IMR-90 (cell line): Measurements from ENCODE around the gene MEPE. TPM values are rescaled to one million over a fixed set of nuclear protein-coding genes. Genes with fewer than 3 reads are reported as not detected.

Source experiments
- ATAC-seq: fragments of 200-7000 bp; cut with Tn5 transposase; 2 replicates; pipeline ENCODE4 v1.9.1; 2020; ENCODE audit warnings: low read depth, mild to moderate bottlenecking, moderate library complexity
- BruUV-seq: library from RNA; stranded (reverse); fragments of 400-500 nt; replicated peaks from 2 replicates; lab custom pipeline; 2021; lab: Mats Ljungman, UMichigan
- CTCF ChIA-PET: fragments of 300-600 bp; formaldehyde crosslinking; extraction: SDS; loops from one replicate; lab custom pipeline; 2021; ENCODE audit warnings: antibody characterized with exemption; lab: Yijun Ruan, JAX
- POLR2A ChIA-PET: fragments of 300-600 bp; sonication (Branson Sonifier 250); formaldehyde crosslinking; loops from one replicate; lab custom pipeline; 2022; ENCODE audit warnings: antibody characterized with exemption; ENCODE audit not compliant: unreplicated experiment; lab: Charles Lee
- DNase-seq: peaks from one replicate; pipeline ENCODE4 v3.0.0; 2013
- H2AFZ ChIP-seq: replicated peaks from 2 replicates; pipeline ENCODE3; 2013; ENCODE audit warnings: low read length, mild to moderate bottlenecking; ENCODE audit not compliant: poor library complexity
- H2AK5ac ChIP-seq: 2 replicates; pipeline ENCODE4 v1.6.1; 2013; ENCODE audit warnings: low read depth, low read length, inconsistent platforms
- H2AK9ac ChIP-seq: replicated peaks from 2 replicates; pipeline ENCODE3; 2013; ENCODE audit warnings: mild to moderate bottlenecking, low read depth, low read length, moderate library complexity; ENCODE audit not compliant: poor library complexity
- H2BK120ac ChIP-seq: 2 replicates; pipeline ENCODE4 v1.6.1; 2013; ENCODE audit warnings: low read depth, low read length, inconsistent platforms
- H2BK15ac ChIP-seq: 3 replicates; pipeline ENCODE4 v1.6.1; 2013; ENCODE audit warnings: low read depth, low read length, inconsistent platforms
- H2BK20ac ChIP-seq: 2 replicates; pipeline ENCODE4 v1.6.1; 2013; ENCODE audit warnings: low read depth, mild to moderate bottlenecking, inconsistent platforms, low read length, moderate library complexity
- H2BK5ac ChIP-seq: 2 replicates; pipeline ENCODE4 v1.6.1; 2013; ENCODE audit warnings: mild to moderate bottlenecking, low read depth, low read length, inconsistent platforms; ENCODE audit not compliant: poor library complexity, severe bottlenecking
- H3K14ac ChIP-seq: replicated peaks from 2 replicates; pipeline ENCODE4 v1.6.1; 2013; ENCODE audit warnings: low read depth, low read length, inconsistent platforms
- H3K18ac ChIP-seq: 2 replicates; pipeline ENCODE4 v1.6.1; 2013; ENCODE audit warnings: low read depth, low read length, control low read depth
- H3K23ac ChIP-seq: 2 replicates; pipeline ENCODE4 v1.6.1; 2013; ENCODE audit warnings: low read depth, low read length, inconsistent platforms
- H3K27ac ChIP-seq: 2 replicates; pipeline ENCODE4 v1.5.1; 2013; ENCODE audit warnings: mild to moderate bottlenecking, control low read depth, low read length; ENCODE audit not compliant: insufficient read depth
- H3K27me3 ChIP-seq: 2 replicates; pipeline ENCODE4 v1.6.1; 2013; ENCODE audit warnings: low read length; ENCODE audit not compliant: control insufficient read depth, insufficient read depth
- H3K36me3 ChIP-seq: 2 replicates; pipeline ENCODE4 v1.6.1; 2013; ENCODE audit warnings: low read length, mixed read lengths; ENCODE audit not compliant: control insufficient read depth, insufficient read depth
- H3K4ac ChIP-seq: 2 replicates; pipeline ENCODE4 v1.6.1; 2013; ENCODE audit warnings: low read depth, low read length, inconsistent platforms
- H3K4me1 ChIP-seq: 2 replicates; pipeline ENCODE4 v1.6.1; 2013; ENCODE audit warnings: low read length, mixed read lengths; ENCODE audit not compliant: control insufficient read depth, insufficient read depth
- H3K4me2 ChIP-seq: 2 replicates; pipeline ENCODE4 v1.6.1; 2013; ENCODE audit warnings: low read depth, mild to moderate bottlenecking, control low read depth, low read length, moderate library complexity
- H3K4me3 ChIP-seq: 2 replicates; pipeline ENCODE4 v1.5.1; 2013; ENCODE audit warnings: low read depth, mild to moderate bottlenecking, control low read depth, low read length, moderate library complexity; ENCODE audit not compliant: insufficient read depth
- H3K56ac ChIP-seq: 2 replicates; pipeline ENCODE4 v1.6.1; 2013; ENCODE audit warnings: low read length, inconsistent platforms; ENCODE audit not compliant: insufficient read depth; ENCODE audit errors: extremely low read depth
- H3K79me1 ChIP-seq, 2 experiments: 2 replicates each; pipeline ENCODE4 v1.6.1; 2013; ENCODE audit warnings: low read length in 2 of 2, inconsistent platforms in 1 of 2, low read depth in 1 of 2
- H3K9ac ChIP-seq: 2 replicates; pipeline ENCODE4 v1.6.1; 2013; ENCODE audit warnings: low read depth, low read length, control low read depth
- H3K9me1 ChIP-seq: 2 replicates; pipeline ENCODE4 v1.6.1; 2013; ENCODE audit warnings: low read length, inconsistent platforms; ENCODE audit not compliant: insufficient read depth
- H3K9me3 ChIP-seq: 2 replicates; pipeline ENCODE4 v1.6.1; 2013; ENCODE audit warnings: low read length; ENCODE audit not compliant: control insufficient read depth, insufficient read depth
- H4K20me1 ChIP-seq: 2 replicates; pipeline ENCODE4 v1.6.1; 2013; ENCODE audit warnings: low read length, inconsistent platforms; ENCODE audit not compliant: insufficient read depth
- H4K5ac ChIP-seq: 2 replicates; pipeline ENCODE4 v1.6.1; 2013; ENCODE audit warnings: mild to moderate bottlenecking, low read depth, low read length, control low read depth
- H4K8ac ChIP-seq, 2 experiments: 2 replicates each; pipeline ENCODE4 v1.6.1; 2013; ENCODE audit warnings: low read depth in 2 of 2, low read length in 2 of 2, control low read depth in 1 of 2, inconsistent platforms in 1 of 2
- H4K91ac ChIP-seq: 2 replicates; pipeline ENCODE4 v1.6.1; 2013; ENCODE audit warnings: low read depth, low read length, inconsistent platforms; ENCODE audit not compliant: insufficient read depth
- BHLHE40 ChIP-seq: fragments of 150-350 bp; IDR thresholded peaks from 2 replicates; pipeline ENCODE4 v1.6.1; 2016; ENCODE audit warnings: mild to moderate bottlenecking, low read depth, low read length
- CEBPB ChIP-seq: IDR thresholded peaks from 2 replicates; pipeline ENCODE4 v1.6.1; 2012; ENCODE audit warnings: low read depth, low read length, improper control_type of control experiment
- CHD1 ChIP-seq: IDR thresholded peaks from 2 replicates; pipeline ENCODE4 v1.6.1; 2012; ENCODE audit warnings: low read depth, low read length, improper control_type of control experiment
- CTCF ChIP-seq: conservative IDR thresholded peaks from 2 replicates; pipeline ENCODE4 v1.5.1; 2012; ENCODE audit warnings: mild to moderate bottlenecking, low read depth, low read length, improper control_type of control experiment
- ELK1 ChIP-seq: fragments of 150-350 bp; IDR thresholded peaks from 2 replicates; pipeline ENCODE4 v1.6.1; 2016; ENCODE audit warnings: low read depth, mild to moderate bottlenecking, low read length, moderate library complexity, borderline replicate concordance
- FOS ChIP-seq: fragments of 150-350 bp; IDR thresholded peaks from 2 replicates; pipeline ENCODE4 v1.6.1; 2016; ENCODE audit warnings: low read depth, low read length
- MAFK ChIP-seq: IDR thresholded peaks from 2 replicates; pipeline ENCODE4 v1.6.1; 2012; ENCODE audit warnings: low read depth, low read length, improper control_type of control experiment
- MAZ ChIP-seq: IDR thresholded peaks from 2 replicates; pipeline ENCODE4 v1.6.1; 2012; ENCODE audit warnings: low read depth, mild to moderate bottlenecking, low read length, improper control_type of control experiment, moderate library complexity, borderline replicate concordance
- MXI1 ChIP-seq: IDR thresholded peaks from 2 replicates; pipeline ENCODE4 v1.6.1; 2012; ENCODE audit warnings: low read depth, mild to moderate bottlenecking, low read length, moderate library complexity, borderline replicate concordance
- POLR2A ChIP-seq: IDR thresholded peaks from 2 replicates; pipeline ENCODE4 v1.6.1; 2012; ENCODE audit warnings: mild to moderate bottlenecking, low read depth, low read length
- RAD21 ChIP-seq: IDR thresholded peaks from 2 replicates; pipeline ENCODE4 v1.6.1; 2012; ENCODE audit warnings: low read length, improper control_type of control experiment
- RCOR1 ChIP-seq: IDR thresholded peaks from 2 replicates; pipeline ENCODE4 v1.6.1; 2012; ENCODE audit warnings: mild to moderate bottlenecking, low read length, improper control_type of control experiment; ENCODE audit not compliant: insufficient replicate concordance
- RFX5 ChIP-seq: IDR thresholded peaks from 2 replicates; pipeline ENCODE4 v1.8.0; 2012; ENCODE audit warnings: low read depth, mild to moderate bottlenecking, low read length, moderate library complexity
- SMC3 ChIP-seq: fragments of 150-350 bp; IDR thresholded peaks from 2 replicates; pipeline ENCODE4 v1.6.1; 2016; ENCODE audit warnings: low read depth, mild to moderate bottlenecking, antibody characterized with exemption, low read length, moderate library complexity
- USF2 ChIP-seq: fragments of 150-350 bp; IDR thresholded peaks from 2 replicates; pipeline ENCODE4 v1.6.1; 2017; ENCODE audit warnings: mild to moderate bottlenecking, antibody characterized with exemption, low read length, low read depth
- WGBS, 2 experiments: methylation state at CpG; one replicate each; pipeline versions ENCODE4 v1.1.5 to v1.1.7; 2013; ENCODE audit warnings: missing lambda C conversion rate in 2 of 2; ENCODE audit not compliant: insufficient read length in 1 of 2; ENCODE audit errors: extremely low coverage in 2 of 2; 5-methylcytosine and 5-hydroxymethylcytosine counted together
- dilution Hi-C: fragments of 300-500 bp; cut with HindIII; formaldehyde crosslinking; loops from one replicate; pipeline ENCODE4 v1.14.3; 2018; ENCODE audit warnings: low sequenced_read_pairs; ENCODE audit not compliant: unreplicated experiment
- in situ Hi-C: fragments of 300-500 bp; cut with MboI; formaldehyde crosslinking; loops from 3 replicates; pipeline ENCODE4 v1.14.3; 2019; ENCODE audit warnings: low sequenced_read_pairs, inconsistent platforms, mixed read lengths
- intact Hi-C: fragments of 100-400 bp; cut with micrococcal nuclease; formaldehyde crosslinking; loops from 2 replicates; pipeline ENCODE4 v1.10.0; 2022
- polyA plus RNA-seq, 3 experiments: library from polyadenylated mRNA; depleted of rRNA; stranded (reverse); fragments of >200 nt; gene quantifications; 2 replicates each; pipeline ENCODE4 v1.2.3, GENCODE V29; 2012; ENCODE audit warnings: low replicate concordance in 1 of 3
- total RNA-seq: library from RNA; depleted of rRNA; stranded (reverse); fragments of >200 nt; gene quantifications from 2 replicates; pipeline ENCODE4 v1.2.3, GENCODE V29; 2012

The MEPE gene
- total and polyA plus RNA-seq, 2 of the 4 experiments (the other 2 are of a cell fraction): not detected

GRCh38 chr4:87855559-87855958 lies 22.8 kb downstream of the MEPE start:
- Histone ChIP-seq H3K27ac (no peak overlapping the region), H3K23ac (no peak overlapping the region), H3K36me3 (no peaks in the 10 kb centered on the region), H3K4ac (no peak overlapping the region), H3K79me1 (no peaks in the 10 kb centered on the region), H3K14ac (no peak overlapping the region), H3K56ac (no peak overlapping the region), H3K27me3 (peaks cover 6% of the 10 kb centered on the region), H4K5ac (no peak overlapping the region), H4K8ac (no peak overlapping the region), H2AK5ac (no peak overlapping the region), H2BK15ac (no peak overlapping the region), H2AFZ (no peak overlapping the region), H3K9me1 (no peaks in the 10 kb centered on the region), H4K20me1 (no peaks in the 10 kb centered on the region), H3K4me1 (no peaks in the 10 kb centered on the region), H2BK20ac (no peak overlapping the region), H3K4me2 (no peak overlapping the region), H2BK120ac (no peak overlapping the region), H3K18ac (no peak overlapping the region), H3K4me3 (no peak overlapping the region), H3K9ac (no peak overlapping the region), H4K91ac (no peak overlapping the region), H2BK5ac (no peak overlapping the region), H2AK9ac (no peak overlapping the region), H3K9me3 (no peaks in the 10 kb centered on the region)
- BruUV-seq: no TSS peak
- DNase-seq: no peak
- CTCF ChIA-PET: no interaction called here
- no peak for ATAC-seq
- 82% methylated on average over 3 of the region's 8 CpGs; no CpG with 5 or more reads in 1 of the 2 experiments for WGBS, 2 experiments
- TF ChIP-seq RCOR1: no peak
- TF ChIP-seq BHLHE40: no peak
- no peak for TF ChIP-seq RAD21
- TF ChIP-seq FOS: no peak
- no peak for TF ChIP-seq CEBPB
- no peak for TF ChIP-seq ELK1
- no peak for TF ChIP-seq MAZ
- TF ChIP-seq RFX5: no peak
- TF ChIP-seq MAFK: no peak
- no peak for TF ChIP-seq CTCF
- no peak for TF ChIP-seq MXI1
- TF ChIP-seq CHD1: no peak
- no peak for TF ChIP-seq SMC3
- no peak for TF ChIP-seq POLR2A
- no peak for TF ChIP-seq USF2
- dilution Hi-C loops: no loop called here
- in situ Hi-C loops: loop anchor here (5.0 to 10.0 kb wide), 2 partner anchors 119 to 357 kb away; partner anchors contain the start of gene SPP1
- POLR2A ChIA-PET: no interaction called here
- intact Hi-C loops: loop anchor here (10.0 kb wide), 1 partner anchor 179 kb away; no protein-coding TSS in a partner anchor
